Left ventricle myocardium inferior (tissue), 1 donor: ENCODE results near the gene MAGI1. TPM values are rescaled to one million over a fixed set of nuclear protein-coding genes. Genes with fewer than 3 reads are reported as not detected.
"Not testable (repeated sequence)": the region's sequence is repeated elsewhere in the genome, so short reads cannot be mapped to it uniquely, and the experiment has no call there.

Experiments used
- DNase-seq: peaks from one replicate; pipeline ENCODE4 v3.0.0-alpha.2; 2020
- H3K27ac ChIP-seq: fragments of 200-600 bp; replicated peaks from 2 replicates; pipeline ENCODE4 v1.8.0; 2021
- H3K27me3 ChIP-seq: fragments of 200-600 bp; 2 replicates; pipeline ENCODE4 v1.8.0; 2021; ENCODE audit warnings: low read depth
- H3K36me3 ChIP-seq: fragments of 200-600 bp; 2 replicates; pipeline ENCODE4 v1.8.0; 2021
- H3K4me1 ChIP-seq: fragments of 200-600 bp; 2 replicates; pipeline ENCODE4 v1.8.0; 2021
- H3K4me3 ChIP-seq: fragments of 200-600 bp; 2 replicates; pipeline ENCODE4 v1.8.0; 2021; ENCODE audit warnings: mild to moderate bottlenecking, moderate library complexity
- H3K9me3 ChIP-seq: fragments of 200-600 bp; replicated peaks from 2 replicates; pipeline ENCODE4 v1.8.0; 2021
- intact Hi-C: fragments of 100-400 bp; cut with micrococcal nuclease; formaldehyde crosslinking; loops from one replicate; pipeline ENCODE4 v1.11.0; 2022
- total RNA-seq: library from RNA; stranded (reverse); fragmentation: NEBNext Ultra II Directional; extraction: Animal tissue kit (Norgen Biotek cat#: 25700); gene quantifications from one replicate; pipeline ENCODE4 v1.2.1, GENCODE V29; 2021
- TF ChIP-seq, protein P1 (sequence below): fragments of 200-600 bp; IDR thresholded peaks from 2 replicates; pipeline ENCODE4 v1.8.0; 2021; ENCODE audit warnings: antibody characterized with exemption, mild to moderate bottlenecking, borderline replicate concordance
- donor health status: DM: no; HTN: yes; CAD: no; lungs with severe emphysema.

Gene MAGI1
- total RNA-seq, 1 donor from 2014 or later = 36.6 TPM

GRCh38 chr3:65550137-65550536 is 488.6 kb downstream of the MAGI1 start:
- Histone ChIP-seq H3K27me3 (no peaks in the 10 kb centered on the region), H3K27ac (peak overlapping the region; percentile 79), H3K36me3 (no peaks in the 10 kb centered on the region), H3K4me1 (peaks cover 68% of the 10 kb centered on the region), H3K9me3 (no peaks in the 10 kb centered on the region), H3K4me3 (no peak overlapping the region)
- TF ChIP-seq, protein P1, sequence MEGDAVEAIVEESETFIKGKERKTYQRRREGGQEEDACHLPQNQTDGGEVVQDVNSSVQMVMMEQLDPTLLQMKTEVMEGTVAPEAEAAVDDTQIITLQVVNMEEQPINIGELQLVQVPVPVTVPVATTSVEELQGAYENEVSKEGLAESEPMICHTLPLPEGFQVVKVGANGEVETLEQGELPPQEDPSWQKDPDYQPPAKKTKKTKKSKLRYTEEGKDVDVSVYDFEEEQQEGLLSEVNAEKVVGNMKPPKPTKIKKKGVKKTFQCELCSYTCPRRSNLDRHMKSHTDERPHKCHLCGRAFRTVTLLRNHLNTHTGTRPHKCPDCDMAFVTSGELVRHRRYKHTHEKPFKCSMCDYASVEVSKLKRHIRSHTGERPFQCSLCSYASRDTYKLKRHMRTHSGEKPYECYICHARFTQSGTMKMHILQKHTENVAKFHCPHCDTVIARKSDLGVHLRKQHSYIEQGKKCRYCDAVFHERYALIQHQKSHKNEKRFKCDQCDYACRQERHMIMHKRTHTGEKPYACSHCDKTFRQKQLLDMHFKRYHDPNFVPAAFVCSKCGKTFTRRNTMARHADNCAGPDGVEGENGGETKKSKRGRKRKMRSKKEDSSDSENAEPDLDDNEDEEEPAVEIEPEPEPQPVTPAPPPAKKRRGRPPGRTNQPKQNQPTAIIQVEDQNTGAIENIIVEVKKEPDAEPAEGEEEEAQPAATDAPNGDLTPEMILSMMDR = no peak
- DNase-seq = no peak
- intact Hi-C loops = no loop called here

- TF ChIP-seq, protein P1 = no peak
- Histone ChIP-seq H3K4me3 (peak overlapping the region; percentile 79), H3K36me3 (no peaks in the 10 kb centered on the region), H3K4me1 (peaks cover 70% of the 10 kb centered on the region), H3K9me3 (no peaks in the 10 kb centered on the region), H3K27me3 (no peaks in the 10 kb centered on the region), H3K27ac (peak overlapping the region; percentile 79)
- DNase-seq = no peak
- intact Hi-C loops = no loop called here
Observed at GRCh38 chr3:65549626-65549959, 489.1 kb downstream of the MAGI1 start.

GRCh38 chr3:65548848-65549625 is 489.7 kb downstream of the MAGI1 start:
- peaks cover 70% of the 10 kb centered on the region for H3K4me1 ChIP-seq
- DNase-seq = peak; percentile 45
- no peaks in the 10 kb centered on the region for H3K9me3 ChIP-seq
- H3K4me3 ChIP-seq = peak overlapping the region; percentile 79
- H3K36me3 ChIP-seq = no peaks in the 10 kb centered on the region
- peak overlapping the region; percentile 79 for H3K27ac ChIP-seq
- TF ChIP-seq, protein P1 = no peak
- no peaks in the 10 kb centered on the region for H3K27me3 ChIP-seq
- intact Hi-C loops = no loop called here

- Histone ChIP-seq H3K4me1 (peaks cover 57% of the 10 kb centered on the region), H3K27me3 (no peaks in the 10 kb centered on the region), H3K36me3 (no peaks in the 10 kb centered on the region), H3K4me3 (no peak overlapping the region), H3K9me3 (peaks cover 7% of the 10 kb centered on the region), H3K27ac (no peak overlapping the region)
- intact Hi-C loops = no loop called here
- TF ChIP-seq, protein P1 = no peak
- no peak for DNase-seq
Observed at GRCh38 chr3:65545429-65545828, 493.3 kb downstream of the MAGI1 start.

GRCh38 chr3:65543391-65543790 is 495.3 kb downstream of the MAGI1 start:
- H3K4me3 ChIP-seq, H3K27ac ChIP-seq, H3K9me3 ChIP-seq, H3K36me3 ChIP-seq, H3K27me3 ChIP-seq, DNase-seq, intact Hi-C loops: not testable (repeated sequence)
- H3K4me1 ChIP-seq = peaks cover 53% of the 10 kb centered on the region

- Histone ChIP-seq H3K4me3 (no peak overlapping the region), H3K27ac (no peak overlapping the region), H3K27me3 (no peaks in the 10 kb centered on the region), H3K4me1 (peaks cover 40% of the 10 kb centered on the region), H3K36me3 (no peaks in the 10 kb centered on the region), H3K9me3 (peaks cover 7% of the 10 kb centered on the region)
- no peak for DNase-seq
- intact Hi-C loops = no loop called here
- TF ChIP-seq, protein P1 = no peak
Observed at GRCh38 chr3:65540666-65541065, 498.1 kb downstream of the MAGI1 start.
